Activated naive CD8-positive, alpha-beta T cell treated with anti-CD3 and anti-CD28 coated beads, Interleukin-2, amount 10 ng/mL, durations not matched to agents 7 days and 5 days (primary cell): ENCODE data around the gene XRCC3. TPM values are rescaled to one million over a fixed set of nuclear protein-coding genes. Genes with fewer than 3 reads are reported as not detected.

Experiments used
- ATAC-seq: fragments of 150-1000 bp; cut with Tn5 transposase; one replicate; pipeline ENCODE4 v1.10.0; 2021; ENCODE audit warnings: low read depth, moderate library complexity
- POLR2A ChIA-PET: fragments of 350-600 bp; sonication (Branson Sonifier 250); formaldehyde crosslinking; loops from one replicate; lab custom pipeline; 2021; ENCODE audit warnings: antibody characterized with exemption; lab: Charles Lee
- DNase-seq: peaks from one replicate; pipeline ENCODE4 v3.0.0; 2021
- H3K27ac Mint-ChIP-seq: one replicate; pipeline ENCODE4 v1.8.0; 2022; ENCODE audit warnings: mild to moderate bottlenecking, mixed read lengths
- H3K27me3 Mint-ChIP-seq: one replicate; pipeline ENCODE4 v1.8.0; 2022; ENCODE audit warnings: mild to moderate bottlenecking, moderate library complexity, mixed read lengths
- H3K36me3 Mint-ChIP-seq: one replicate; pipeline ENCODE4 v1.8.0; 2021; ENCODE audit warnings: mild to moderate bottlenecking, mixed read lengths
- H3K4me1 Mint-ChIP-seq: one replicate; pipeline ENCODE4 v1.8.0; 2021; ENCODE audit warnings: mixed read lengths
- H3K4me3 Mint-ChIP-seq: one replicate; pipeline ENCODE4 v1.8.0; 2022; ENCODE audit warnings: mild to moderate bottlenecking, moderate library complexity, mixed read lengths
- H3K9me3 Mint-ChIP-seq: one replicate; pipeline ENCODE4 v1.8.0; 2021; ENCODE audit warnings: mixed read lengths
- total RNA-seq, 2 experiments: library from RNA; stranded (reverse); gene quantifications; one replicate each; pipeline ENCODE4 v1.2.3, GENCODE V29; 2021

Gene XRCC3
- total RNA-seq, 2 experiments from 2014 or later = 35.5 to 41.3 TPM

DNA sequence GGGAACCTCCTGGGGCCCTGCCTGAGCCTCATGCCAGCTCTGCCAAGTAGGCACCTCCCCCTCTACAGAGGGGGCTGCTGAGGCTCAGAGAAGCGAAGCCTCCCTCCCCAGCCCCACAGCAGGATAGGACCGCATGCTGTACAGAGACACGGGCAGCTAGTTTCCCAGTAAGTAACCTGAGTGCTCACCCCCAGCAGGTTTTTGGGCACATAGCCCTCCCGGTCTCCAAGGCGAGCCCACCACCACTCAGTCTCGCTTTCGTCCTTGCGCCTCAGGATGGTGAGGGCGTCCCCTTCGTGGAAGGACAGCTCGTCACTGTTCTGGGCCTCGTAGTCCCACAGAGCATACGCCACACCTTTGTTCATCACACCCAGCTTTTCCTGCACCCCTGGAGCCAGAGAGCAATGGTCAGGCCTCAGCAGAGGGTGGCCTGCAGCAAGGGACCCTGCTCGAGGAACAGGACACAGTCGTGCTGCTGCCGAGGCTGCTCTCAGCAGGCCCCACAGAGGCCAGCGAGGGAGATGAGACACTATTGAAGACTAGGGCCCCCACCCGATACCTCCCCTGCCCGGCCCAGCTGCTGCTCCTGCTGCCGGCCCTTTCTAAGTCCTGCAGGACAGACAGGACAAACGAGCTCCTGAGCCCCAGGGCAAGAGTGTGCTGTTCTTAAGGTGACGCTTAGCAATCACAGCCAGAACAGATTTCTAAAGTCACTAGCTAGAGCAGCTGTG lies 20.7 kb upstream of the XRCC3 start:
- Mint-ChIP-seq H3K27ac (no peak overlapping the region), H3K4me3 (no peak overlapping the region), H3K9me3 (no peaks in the 10 kb centered on the region), H3K36me3 (no peaks in the 10 kb centered on the region), H3K27me3 (no peaks in the 10 kb centered on the region), H3K4me1 (no peaks in the 10 kb centered on the region)
- no peak for DNase-seq
- no peak for ATAC-seq
- POLR2A ChIA-PET = no interaction called here

DNA sequence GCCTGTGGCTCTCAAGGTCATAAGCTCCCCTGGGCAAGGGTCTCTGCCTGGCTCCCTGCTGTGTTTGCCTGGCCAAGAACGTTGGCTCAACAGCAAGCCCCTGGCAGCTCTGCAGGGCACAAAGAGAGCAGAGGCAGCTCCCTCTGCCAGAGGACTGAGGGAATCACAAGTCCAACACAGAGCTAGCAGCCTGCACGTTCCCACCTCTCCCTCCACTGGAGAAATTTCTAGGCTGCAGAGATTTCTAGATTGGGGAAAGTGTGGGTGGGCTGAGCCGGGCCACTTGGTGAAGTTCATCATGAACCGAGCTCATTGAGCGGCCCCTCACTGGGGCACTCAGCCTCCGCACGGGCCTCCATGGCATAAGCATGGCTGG lies 20.2 kb upstream of the XRCC3 start:
- H3K9me3 Mint-ChIP-seq = no peaks in the 10 kb centered on the region
- H3K4me1 Mint-ChIP-seq = no peaks in the 10 kb centered on the region
- no peak overlapping the region for H3K4me3 Mint-ChIP-seq
- POLR2A ChIA-PET = no interaction called here
- H3K36me3 Mint-ChIP-seq = no peaks in the 10 kb centered on the region
- H3K27ac Mint-ChIP-seq = no peak overlapping the region
- no peaks in the 10 kb centered on the region for H3K27me3 Mint-ChIP-seq
- ATAC-seq (no peak), DNase-seq (no peak)

DNA sequence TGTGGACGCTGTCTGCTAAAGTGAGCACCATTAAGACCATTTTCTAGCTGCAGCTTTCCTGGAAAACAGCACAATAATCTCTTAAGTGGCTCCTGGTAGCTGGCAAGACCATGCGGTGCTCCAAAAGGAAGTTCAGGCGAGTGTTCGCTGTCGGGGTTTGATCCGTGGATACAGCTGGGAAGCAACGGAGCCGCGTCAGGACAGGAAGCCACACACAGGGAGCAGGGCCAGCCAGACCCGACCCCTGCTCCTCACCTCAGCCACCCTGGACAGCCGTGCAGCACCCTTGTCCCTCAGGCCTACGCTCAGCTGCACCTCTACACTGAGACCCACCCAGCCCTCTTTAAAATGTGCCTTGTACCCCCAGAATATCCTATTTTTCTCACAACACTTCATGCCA lies 19.8 kb upstream of the XRCC3 start:
- Mint-ChIP-seq H3K36me3 (no peaks in the 10 kb centered on the region), H3K27ac (no peak overlapping the region)
- POLR2A ChIA-PET = no interaction called here

DNA sequence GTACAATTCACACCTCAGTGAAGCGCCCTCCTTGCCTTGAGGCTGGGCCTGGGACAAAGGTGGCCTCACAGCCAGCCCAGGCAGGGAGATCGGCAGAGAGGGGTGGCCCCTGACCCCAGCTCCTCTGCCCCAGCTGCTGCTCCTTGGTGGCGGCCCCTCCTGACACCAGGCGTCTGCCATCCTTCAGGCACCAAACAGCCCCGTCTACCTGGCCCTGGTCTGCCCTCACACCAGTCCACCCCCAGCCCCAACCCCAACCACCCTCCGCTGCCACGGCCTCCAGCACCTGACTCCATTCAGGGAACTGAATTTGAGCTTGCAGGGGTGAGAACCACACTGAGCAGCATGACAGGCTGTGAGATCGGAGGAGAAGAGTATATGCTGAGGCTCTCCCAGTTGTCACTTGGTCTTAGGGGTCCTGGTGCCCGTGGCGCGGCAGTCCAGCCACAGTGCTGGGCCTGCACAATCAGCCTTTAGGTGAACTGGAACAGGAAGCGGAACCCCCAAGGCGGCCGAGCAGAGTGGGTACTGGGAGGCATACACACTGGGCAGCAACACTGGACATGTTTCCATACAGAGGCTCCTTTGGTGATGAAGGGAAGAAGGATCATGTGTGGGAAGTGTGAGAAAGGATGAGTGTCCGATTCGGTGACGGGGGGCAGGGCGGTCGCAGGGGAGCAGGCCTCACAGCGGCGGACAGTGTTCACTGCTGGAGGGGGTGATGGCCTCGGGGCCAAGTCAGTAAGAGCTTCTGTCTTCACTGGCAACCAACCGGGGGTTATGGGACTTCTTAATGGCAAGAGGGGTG lies 19.0 kb upstream of the XRCC3 start:
- no peaks in the 10 kb centered on the region for H3K4me1 Mint-ChIP-seq
- POLR2A ChIA-PET = no interaction called here
- no peak overlapping the region for H3K27ac Mint-ChIP-seq
- DNase-seq = no peak
- no peaks in the 10 kb centered on the region for H3K9me3 Mint-ChIP-seq
- no peak overlapping the region for H3K4me3 Mint-ChIP-seq
- ATAC-seq = no peak
- no peaks in the 10 kb centered on the region for H3K27me3 Mint-ChIP-seq
- H3K36me3 Mint-ChIP-seq = no peaks in the 10 kb centered on the region

More for the DNA sequence above, 19.8 kb upstream of the XRCC3 start:
- H3K27me3 Mint-ChIP-seq = no peaks in the 10 kb centered on the region
- no peak for DNase-seq
- H3K9me3 Mint-ChIP-seq = no peaks in the 10 kb centered on the region
- no peak for ATAC-seq
- H3K4me1 Mint-ChIP-seq = no peaks in the 10 kb centered on the region
- no peak overlapping the region for H3K4me3 Mint-ChIP-seq

DNA sequence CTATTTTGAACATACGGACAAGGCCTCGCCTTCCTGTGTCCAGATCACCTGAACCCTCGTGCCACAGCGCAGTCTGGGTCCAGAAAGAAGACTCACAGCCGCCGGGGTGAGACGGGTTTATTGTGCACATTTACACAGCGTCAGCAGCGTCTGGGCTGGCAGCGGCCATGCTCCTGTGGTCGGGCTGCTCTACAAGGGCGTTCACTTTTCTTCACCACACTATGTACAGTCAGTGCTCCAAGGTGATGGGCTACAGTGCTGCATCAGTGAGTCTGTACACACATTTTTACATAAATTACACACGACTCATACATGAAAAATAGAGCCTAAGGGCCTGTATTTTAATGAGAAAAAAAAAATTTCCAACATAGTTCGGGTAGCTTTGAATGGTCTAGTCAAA lies 18.4 kb upstream of the XRCC3 start:
- H3K27me3 Mint-ChIP-seq = no peaks in the 10 kb centered on the region
- POLR2A ChIA-PET = no interaction called here
- ATAC-seq = no peak
- H3K4me1 Mint-ChIP-seq = no peaks in the 10 kb centered on the region
- H3K27ac Mint-ChIP-seq = no peak overlapping the region
- no peak overlapping the region for H3K4me3 Mint-ChIP-seq
- no peaks in the 10 kb centered on the region for H3K9me3 Mint-ChIP-seq
- H3K36me3 Mint-ChIP-seq = no peaks in the 10 kb centered on the region
- DNase-seq = no peak

DNA sequence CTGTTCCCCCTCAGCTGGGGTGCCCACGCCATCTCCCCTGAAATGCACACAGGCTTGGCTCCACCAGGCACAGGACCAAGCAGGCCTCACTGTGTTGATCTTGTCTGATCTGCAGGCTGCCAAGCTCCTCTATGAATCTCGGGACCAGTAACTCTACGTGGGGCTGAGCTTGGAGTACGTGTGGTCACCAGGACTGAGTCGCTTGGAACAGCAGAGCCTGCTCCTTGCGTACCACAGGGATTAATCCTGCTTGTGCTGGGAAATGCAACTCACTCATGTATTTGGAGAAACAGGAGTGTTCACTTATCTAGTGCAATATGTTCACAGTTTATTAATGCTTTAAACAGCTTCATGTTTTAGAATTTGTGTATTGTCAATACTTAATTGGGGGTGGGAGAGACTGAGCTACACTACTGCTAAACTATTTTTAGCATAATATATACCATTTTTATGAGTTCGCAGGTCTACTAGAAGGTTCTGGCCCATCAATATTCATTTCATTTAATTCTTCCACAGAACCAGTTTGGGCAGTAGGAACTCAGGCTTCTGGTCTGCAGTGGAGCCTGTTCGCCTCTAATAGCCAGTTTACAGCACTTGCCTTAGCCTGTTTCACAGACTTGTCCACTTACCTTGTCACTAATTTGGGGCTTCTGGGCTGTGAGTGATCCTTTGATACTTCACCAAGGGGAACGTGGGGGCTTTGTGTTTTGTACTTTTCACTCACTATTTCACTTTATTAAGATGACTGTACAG lies 17.8 kb upstream of the XRCC3 start:
- H3K27me3 Mint-ChIP-seq = no peaks in the 10 kb centered on the region
- POLR2A ChIA-PET = no interaction called here
- no peak for DNase-seq
- H3K4me1 Mint-ChIP-seq = no peaks in the 10 kb centered on the region
- H3K27ac Mint-ChIP-seq = no peak overlapping the region
- H3K9me3 Mint-ChIP-seq = no peaks in the 10 kb centered on the region
- ATAC-seq = no peak
- no peak overlapping the region for H3K4me3 Mint-ChIP-seq
- no peaks in the 10 kb centered on the region for H3K36me3 Mint-ChIP-seq

DNA sequence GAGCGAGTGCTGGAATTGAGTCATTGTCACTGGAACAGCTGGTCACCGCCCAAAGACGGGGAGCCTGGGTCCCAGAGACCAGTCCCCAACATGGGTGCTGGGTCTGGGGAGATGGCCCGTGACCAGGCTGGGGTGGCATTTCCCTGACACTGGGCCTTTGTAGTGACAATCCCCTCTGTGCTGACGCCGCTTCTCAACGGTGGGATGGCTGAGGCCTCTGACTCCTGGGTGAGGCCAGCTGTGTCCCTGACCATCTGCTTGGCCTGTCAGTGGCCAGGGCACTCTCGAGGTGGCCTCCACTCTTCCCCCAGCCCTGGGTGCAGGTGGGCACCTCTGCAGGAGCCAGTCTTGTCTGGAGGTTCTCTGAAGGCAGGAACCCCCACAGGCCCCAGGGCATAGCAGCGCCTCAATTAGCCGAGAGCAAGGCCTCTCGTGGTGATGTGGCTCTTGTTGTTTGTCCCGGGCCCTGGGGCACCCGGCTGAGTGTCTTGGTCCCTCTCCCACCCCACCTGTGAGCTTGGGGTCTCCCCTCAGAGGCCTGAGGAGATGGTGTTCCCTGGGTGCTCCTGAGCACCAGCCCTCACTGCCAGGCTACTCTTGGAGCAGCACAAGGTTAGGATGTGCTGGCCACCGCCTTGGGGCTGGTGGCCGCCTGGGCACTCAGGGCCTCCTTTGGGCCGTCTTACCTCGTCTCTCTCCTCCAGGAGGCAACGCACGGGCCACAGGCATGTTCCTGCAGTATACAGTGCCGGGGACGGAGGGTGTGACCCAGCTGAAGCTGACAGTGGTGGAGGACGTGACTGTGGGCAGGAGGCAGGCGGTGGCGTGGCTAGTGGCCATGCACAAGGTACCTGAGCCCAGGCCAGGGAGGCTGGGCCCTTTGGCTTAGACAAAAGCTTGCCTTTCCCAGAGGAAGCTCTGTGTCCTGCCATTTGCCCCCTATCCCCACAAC lies 16.9 kb upstream of the XRCC3 start:
- H3K36me3 Mint-ChIP-seq = no peaks in the 10 kb centered on the region
- DNase-seq = no peak
- H3K9me3 Mint-ChIP-seq = no peaks in the 10 kb centered on the region
- H3K27ac Mint-ChIP-seq = no peak overlapping the region
- no peak for ATAC-seq
- no peaks in the 10 kb centered on the region for H3K4me1 Mint-ChIP-seq
- H3K27me3 Mint-ChIP-seq = no peaks in the 10 kb centered on the region
- no peak overlapping the region for H3K4me3 Mint-ChIP-seq
- POLR2A ChIA-PET = no interaction called here

DNA sequence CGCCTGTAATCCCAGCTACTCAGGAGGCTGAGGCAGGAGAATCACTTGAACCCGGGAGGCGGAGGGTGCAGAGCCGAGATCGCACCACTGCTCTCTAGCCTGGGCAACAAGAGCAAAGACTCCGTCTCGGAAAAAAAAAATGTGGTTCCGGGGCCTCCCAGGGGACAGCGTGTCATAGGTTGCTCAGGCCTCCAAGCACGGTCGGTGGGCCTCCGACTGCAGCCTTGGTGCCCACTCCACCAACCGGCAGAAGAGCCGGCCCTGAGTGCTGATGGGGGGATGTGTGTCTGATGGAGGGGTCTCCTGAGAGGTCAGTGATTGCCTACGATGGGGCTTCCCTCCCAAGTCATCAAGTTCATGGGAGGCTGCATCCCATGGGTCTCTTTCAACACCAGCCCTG lies 16.2 kb upstream of the XRCC3 start:
- Mint-ChIP-seq H3K27me3 (no peaks in the 10 kb centered on the region), H3K4me1 (no peaks in the 10 kb centered on the region), H3K9me3 (no peaks in the 10 kb centered on the region), H3K4me3 (no peak overlapping the region), H3K27ac (no peak overlapping the region), H3K36me3 (no peaks in the 10 kb centered on the region)
- DNase-seq (no peak), ATAC-seq (no peak)
- POLR2A ChIA-PET = no interaction called here

DNA sequence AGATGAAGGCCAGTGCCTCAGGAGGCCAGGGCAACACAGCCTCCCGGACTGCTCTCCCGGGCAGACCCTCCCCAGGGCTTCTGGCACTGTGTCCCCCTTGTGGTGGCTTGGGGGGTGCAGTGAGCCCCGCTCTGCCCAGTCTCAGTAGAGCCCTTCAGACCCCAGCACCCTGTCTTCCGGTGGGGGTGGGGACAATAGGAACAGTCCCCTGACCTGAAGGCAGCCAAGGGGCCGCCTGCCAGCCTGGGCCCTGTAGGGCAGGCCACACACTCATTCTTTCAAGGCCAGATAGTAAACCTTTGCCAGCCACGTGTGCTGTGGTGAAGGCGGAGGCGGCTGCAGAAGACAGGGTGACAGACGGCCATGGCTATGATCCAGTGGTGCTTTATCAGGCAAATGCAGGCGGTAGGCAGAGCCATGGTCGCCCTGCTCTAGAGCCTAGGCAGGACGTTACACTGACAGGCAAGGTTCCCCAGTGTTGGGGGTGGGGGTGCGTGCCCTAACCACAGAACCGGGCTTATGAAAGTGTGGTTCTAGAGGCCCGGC lies 15.3 kb upstream of the XRCC3 start:
- H3K4me1 Mint-ChIP-seq = no peaks in the 10 kb centered on the region
- POLR2A ChIA-PET = interaction anchor here (1.1 kb wide), 1 partner anchor 15 kb away, joined by 3 read pairs; the partner anchor contains the start of gene ZFYVE21
- no peaks in the 10 kb centered on the region for H3K36me3 Mint-ChIP-seq
- no peak for DNase-seq
- no peaks in the 10 kb centered on the region for H3K27me3 Mint-ChIP-seq
- no peak for ATAC-seq
- H3K27ac Mint-ChIP-seq = no peak overlapping the region
- no peaks in the 10 kb centered on the region for H3K9me3 Mint-ChIP-seq
- no peak overlapping the region for H3K4me3 Mint-ChIP-seq

DNA sequence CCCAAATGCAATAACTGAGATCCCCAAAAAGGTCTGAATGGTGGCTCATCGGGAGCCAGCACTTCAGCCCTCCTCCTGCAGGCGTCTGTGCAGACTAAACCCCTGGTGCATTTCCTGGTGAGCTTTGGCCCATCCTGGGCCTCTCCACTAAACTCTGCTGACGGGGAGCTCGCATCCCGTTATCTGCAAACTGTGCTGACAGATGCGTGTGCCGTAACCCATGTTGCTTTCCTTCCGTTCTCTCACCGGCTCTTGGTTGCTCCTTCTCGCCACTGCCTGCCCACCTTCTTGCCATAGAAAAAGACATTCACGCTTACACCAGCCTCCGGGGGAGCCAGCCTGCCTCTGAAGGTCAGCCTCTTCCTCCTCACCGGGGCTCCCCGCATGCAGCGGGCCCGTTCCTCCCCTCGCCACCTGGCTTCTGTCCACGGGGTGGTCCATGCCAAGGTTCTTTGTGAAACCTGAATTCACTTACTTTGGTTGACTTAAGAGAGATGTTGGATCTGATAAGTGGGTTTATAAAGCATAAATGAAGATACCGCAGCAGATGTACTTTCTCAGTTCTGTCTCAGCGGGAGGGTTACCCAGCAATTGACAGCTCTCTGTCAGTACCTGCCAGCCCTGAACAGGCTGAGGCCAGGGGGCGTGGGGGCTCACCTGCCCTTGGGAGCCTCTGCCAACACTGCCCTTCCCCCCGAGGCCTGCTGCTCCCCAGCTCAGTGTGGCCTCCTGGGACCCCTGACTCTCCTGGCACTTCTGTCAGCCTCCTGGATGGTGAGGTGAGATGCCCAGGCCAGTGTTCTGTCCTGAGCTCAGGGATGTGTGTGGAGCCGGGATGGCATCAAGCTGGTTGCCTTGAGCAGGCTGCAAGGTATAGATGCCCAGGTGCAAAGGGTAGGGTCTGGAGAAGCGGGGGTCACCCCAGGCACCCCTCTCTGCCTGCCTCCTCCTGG lies 14.5 kb upstream of the XRCC3 start:
- POLR2A ChIA-PET = interaction anchor here (1.1 kb wide), 1 partner anchor 14 kb away, joined by 3 read pairs; the partner anchor contains the start of gene ZFYVE21

DNA sequence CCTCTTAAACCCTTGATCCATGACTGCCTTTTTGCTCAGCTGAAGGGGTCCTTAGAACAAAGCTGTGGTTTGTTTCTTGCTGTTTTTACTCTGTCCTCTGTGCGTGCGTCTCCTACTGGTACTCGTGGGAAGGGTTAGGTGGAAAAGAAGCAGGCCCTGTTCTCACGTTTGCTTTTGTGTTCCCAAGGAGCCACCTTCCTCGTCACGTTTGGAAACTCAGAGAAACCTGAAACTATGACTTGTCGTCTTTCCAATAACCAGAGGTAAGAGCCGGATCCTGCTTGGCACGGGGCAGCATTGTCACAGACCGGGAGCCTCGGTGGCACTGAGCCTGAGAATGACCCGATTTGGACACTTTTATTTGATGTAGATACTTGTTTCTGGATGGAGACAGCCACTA lies 13.5 kb upstream of the XRCC3 start:
- POLR2A ChIA-PET = no interaction called here
- ATAC-seq (no peak), DNase-seq (no peak)
- Mint-ChIP-seq H3K9me3 (no peaks in the 10 kb centered on the region), H3K4me1 (no peaks in the 10 kb centered on the region), H3K4me3 (no peak overlapping the region), H3K27me3 (no peaks in the 10 kb centered on the region), H3K27ac (no peak overlapping the region), H3K36me3 (no peaks in the 10 kb centered on the region)

More for the DNA sequence above, 14.5 kb upstream of the XRCC3 start:
- ATAC-seq (no peak), DNase-seq (no peak)
- H3K9me3 Mint-ChIP-seq = no peaks in the 10 kb centered on the region
- H3K4me1 Mint-ChIP-seq = no peaks in the 10 kb centered on the region
- H3K27ac Mint-ChIP-seq = no peak overlapping the region
- H3K4me3 Mint-ChIP-seq = no peak overlapping the region
- H3K27me3 Mint-ChIP-seq = no peaks in the 10 kb centered on the region
- no peaks in the 10 kb centered on the region for H3K36me3 Mint-ChIP-seq

DNA sequence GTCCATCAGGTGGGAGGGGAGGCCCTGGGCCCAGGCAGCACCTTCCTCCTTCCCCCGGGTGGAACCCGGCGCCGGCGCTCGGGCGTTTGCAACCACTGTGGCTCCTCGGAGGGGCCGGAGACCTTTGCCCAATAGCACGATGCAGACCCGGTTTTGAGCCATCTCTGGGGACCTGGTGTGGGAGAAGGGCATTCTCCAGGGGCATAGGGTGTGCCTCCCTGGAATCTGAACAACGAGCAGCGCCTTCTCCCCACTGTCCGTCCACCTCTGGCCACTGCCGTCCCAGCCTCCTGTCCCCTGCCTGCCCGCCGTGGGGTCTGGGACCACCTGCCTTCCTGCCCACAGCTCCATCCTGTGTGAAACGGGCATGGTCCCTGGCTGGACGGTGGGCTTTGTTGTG lies 12.9 kb upstream of the XRCC3 start:
- DNase-seq = no peak
- H3K27me3 Mint-ChIP-seq = no peaks in the 10 kb centered on the region
- H3K4me1 Mint-ChIP-seq = no peaks in the 10 kb centered on the region
- POLR2A ChIA-PET = no interaction called here
- H3K4me3 Mint-ChIP-seq = no peak overlapping the region
- no peak for ATAC-seq
- no peak overlapping the region for H3K27ac Mint-ChIP-seq
- no peaks in the 10 kb centered on the region for H3K36me3 Mint-ChIP-seq
- H3K9me3 Mint-ChIP-seq = no peaks in the 10 kb centered on the region
